Breast epithelium (tissue), 4 donors: ENCODE measurements around the gene A4GNT. TPM values are rescaled to one million over a fixed set of nuclear protein-coding genes. Genes with fewer than 3 reads are reported as not detected.

Experiments used
- DNase-seq, 2 donors: peaks; one replicate each; pipeline ENCODE4 v3.0.0-alpha.2; 2019; ENCODE audit warnings: low spot score in 2 of 2
- H3K27ac ChIP-seq, 2 donors: fragments of 200-600 bp; sonication (generic) in 1 of 2; one replicate each; pipeline ENCODE4 v1.5.1; 2016 to 2019; ENCODE audit warnings: mild to moderate bottlenecking in 1 of 2
- H3K27me3 ChIP-seq, 2 donors: fragments of 200-600 bp; sonication (generic) in 1 of 2; one replicate each; pipeline versions ENCODE4 v1.5.1 to v1.6.0; 2017 to 2019; ENCODE audit warnings: control low read depth in 1 of 2, mild to moderate bottlenecking in 1 of 2
- H3K36me3 ChIP-seq: fragments of 200-600 bp; one replicate; pipeline ENCODE4 v1.5.1; 2019
- H3K4me1 ChIP-seq, 2 donors: fragments of 200-600 bp; sonication (generic); one replicate each; pipeline ENCODE4 v1.5.1; 2016 to 2019; ENCODE audit warnings: control low read depth in 1 of 2
- H3K4me3 ChIP-seq, 3 donors: fragments of 200-600 bp; sonication (generic); 1 replicate in 2 of 3; 2 replicates in 1 of 3; pipeline ENCODE4 v1.5.1; 2016 to 2019; ENCODE audit warnings: mild to moderate bottlenecking in 3 of 3, moderate library complexity in 2 of 3
- H3K9me3 ChIP-seq, 2 donors: fragments of 200-600 bp; sonication (generic) in 1 of 2; one replicate each; pipeline ENCODE4 v1.5.1; 2016 to 2019; ENCODE audit warnings: control low read depth in 1 of 2
- CTCF ChIP-seq, 3 donors: fragments of 450-650 bp; IDR thresholded peaks; one replicate each; pipeline ENCODE4 v1.5.1; 2016 to 2017; ENCODE audit warnings: antibody characterized with exemption in 3 of 3, mild to moderate bottlenecking in 3 of 3, moderate library complexity in 3 of 3
- POLR2A ChIP-seq: fragments of 450-650 bp; IDR thresholded peaks from one replicate; pipeline ENCODE4 v1.6.1; 2016; ENCODE audit warnings: antibody characterized with exemption, mild to moderate bottlenecking, moderate library complexity
- POLR2AphosphoS5 ChIP-seq, 3 donors: sonication (generic); formaldehyde crosslinking; IDR thresholded peaks; one replicate each; pipeline ENCODE4 v1.6.1; 2017; ENCODE audit warnings: antibody characterized with exemption in 3 of 3
- intact Hi-C: fragments of 100-400 bp; cut with DNase I; formaldehyde crosslinking; loops from one replicate; pipeline ENCODE4 v1.15.1; 2023; ENCODE audit warnings: low total_unique reads
- total RNA-seq, 3 donors: library from RNA; depleted of rRNA; stranded (reverse); fragments of >200 nt; gene quantifications; one replicate each; pipeline ENCODE4 v1.1.0, GENCODE V29; 2016

A4GNT gene
- not detected for total RNA-seq

- no peak within 1 kb of the TSS for H3K27ac ChIP-seq
- no peak within 1 kb of the TSS for H3K4me3 ChIP-seq
- no peaks in the 10 kb centered on the region for H3K4me1 ChIP-seq
- DNase-seq, result no peak
- no peak for TF ChIP-seq POLR2AphosphoS5 (IDR thresholded peaks at IDR 0.05)
- no peak for TF ChIP-seq POLR2A
- TF ChIP-seq CTCF (IDR thresholded peaks at IDR 0.05), result no peak
- no peaks in the 10 kb centered on the region for H3K36me3 ChIP-seq
- no peaks in the 10 kb centered on the region for H3K27me3 ChIP-seq
- intact Hi-C loops, result no loop called here
- H3K9me3 ChIP-seq, result no peaks in the 10 kb centered on the region
Observed at GRCh38 chr3:138132239-138132638, at the start of gene A4GNT. Gene A4GNT, minus strand, starts transcription at chr3:138132390. Its CDS starts 1,134 bp downstream, at chr3:138131256.

GRCh38 chr3:138180375-138181029, 48.3 kb upstream of the A4GNT start:
- Histone ChIP-seq H3K9me3 (no peaks in the 10 kb centered on the region), H3K27ac (no peak overlapping the region), H3K36me3 (no peaks in the 10 kb centered on the region), H3K4me3 (no peak overlapping the region), H3K27me3 (no peaks in the 10 kb centered on the region), H3K4me1 (no peaks in the 10 kb centered on the region)
- intact Hi-C loops, result no loop called here
- TF ChIP-seq POLR2A (no peak), POLR2AphosphoS5 (IDR thresholded peaks at IDR 0.05) (no peak), CTCF (IDR thresholded peaks at IDR 0.05) (no peak)
- no peak for DNase-seq

- peak within 1 kb of the TSS; percentile 80 to 90 for H3K27ac ChIP-seq
- DNase-seq, result peak; percentile 63 to 66
Observed at GRCh38 chr3:138174421-138175131, 42.4 kb upstream of the A4GNT start, which contains the start of gene DBR1. Gene DBR1, minus strand, starts transcription at chr3:138174921. Its CDS starts 126 bp downstream, at chr3:138174795.

GRCh38 chr3:138173769-138174420, 41.7 kb upstream of the A4GNT start:
- TF ChIP-seq CTCF (IDR thresholded peaks at IDR 0.05), result no peak
- no peak for TF ChIP-seq POLR2A
- TF ChIP-seq POLR2AphosphoS5 (IDR thresholded peaks at IDR 0.05), result no peak
- Histone ChIP-seq H3K27ac (peak overlapping the region; percentile 80 to 90), H3K9me3 (no peaks in the 10 kb centered on the region), H3K4me1 (peaks cover 0 to 6% of the 10 kb centered on the region in 2 donors), H3K36me3 (no peaks in the 10 kb centered on the region), H3K27me3 (no peaks in the 10 kb centered on the region), H3K4me3 (peak overlapping the region; percentile 90 to 98 (median 95))
- no peak for DNase-seq
- intact Hi-C loops, result no loop called here

More at GRCh38 chr3:138174421-138175131, 42.4 kb upstream of the A4GNT start, which contains the start of gene DBR1:
- Histone ChIP-seq H3K4me1 (peaks cover 0 to 6% of the 10 kb centered on the region in 2 donors), H3K36me3 (no peaks in the 10 kb centered on the region), H3K9me3 (no peaks in the 10 kb centered on the region), H3K4me3 (peak within 1 kb of the TSS; percentile 90 to 98 (median 95)), H3K27me3 (no peaks in the 10 kb centered on the region)
- intact Hi-C loops, result no loop called here
- TF ChIP-seq POLR2A (peak; percentile 38), CTCF (IDR thresholded peaks at IDR 0.05) (no peak), POLR2AphosphoS5 (IDR thresholded peaks at IDR 0.05) (peak; percentile 45 to 60 (median 52))
